K562 (cell line): ENCODE measurements around the gene TMEM39B. TPM values are rescaled to one million over a fixed set of nuclear protein-coding genes. Genes with fewer than 3 reads are reported as not detected.

ENCODE experiments used
- ATF7 ChIP-seq: fragments of 450-650 bp; IDR thresholded peaks from 2 replicates; pipeline ENCODE4 v1.7.1; 2014; ENCODE audit warnings: mild to moderate bottlenecking, moderate library complexity
- PRDM10 ChIP-seq: fragments of 450-650 bp; IDR thresholded peaks from 2 replicates; pipeline ENCODE4 v1.6.1; 2018; ENCODE audit not compliant: partially characterized antibody
- PTRF ChIP-seq: fragments of 450-650 bp; IDR thresholded peaks from 2 replicates; pipeline ENCODE4 v1.6.1; 2016; ENCODE audit warnings: mild to moderate bottlenecking, missing genetic modification characterization, missing compliant biosample characterization
- TCFL5 ChIP-seq: fragments of 250-450 bp; sonication (Bioruptor Pico); conservative IDR thresholded peaks from 2 replicates; pipeline ENCODE4 v1.6.1; 2021; ENCODE audit warnings: mild to moderate bottlenecking, moderate library complexity, matching md5 sums
- THAP12 ChIP-seq: fragments of 250-450 bp; sonication (Bioruptor Pico); IDR thresholded peaks from 2 replicates; pipeline ENCODE4 v1.9.0; 2021; ENCODE audit warnings: mild to moderate bottlenecking, inconsistent platforms
- TRIM28 ChIP-seq: fragments of 450-650 bp; IDR thresholded peaks from 2 replicates; pipeline ENCODE4 v1.6.1; 2017
- ZBTB40 ChIP-seq, 2 experiments: fragments of 450-650 bp in 1 of 2; sonication (generic) in 1 of 2; formaldehyde crosslinking in 1 of 2; IDR thresholded peaks; 2 replicates each; pipeline versions ENCODE4 v1.7.1 to v1.9.0; 2016 to 2022; ENCODE audit warnings: inconsistent platforms in 1 of 2, mild to moderate bottlenecking in 1 of 2, missing genetic modification reagents in 1 of 2
- ZNF57 ChIP-seq: fragments of 450-650 bp; formaldehyde crosslinking; IDR thresholded peaks from 2 replicates; pipeline ENCODE4 v1.4.0; 2020; ENCODE audit warnings: mild to moderate bottlenecking, moderate library complexity
- polyA plus RNA-seq, 8 experiments: library from polyadenylated mRNA; depleted of rRNA in 4 of 8; stranded (reverse) in 5 of 8; unstranded in 3 of 8; fragments of >200 nt; fragmentation: Nextera tagmentation in 2 of 8; fragmentation: Illumina TruSeq in 1 of 8; extraction: Ambion mirVana in 2 of 8; extraction: Trizol in 1 of 8; gene quantifications; 2 replicates each; pipeline versions ENCODE4 v1.2.1 to v1.2.3, GENCODE V29; 2011 to 2014; ENCODE audit warnings: inconsistent platforms in 1 of 8, missing spikeins in 1 of 8
- total RNA-seq, 7 experiments: library from RNA; depleted of rRNA in 6 of 7; stranded (reverse); fragments of >200 nt in 6 of 7; fragmentation: Illumina TruSeq in 2 of 7; extraction: Trizol in 2 of 7; gene quantifications; 2 replicates each; pipeline versions ENCODE4 v1.2.1 to v1.2.3, GENCODE V29; 2011 to 2021; ENCODE audit warnings: low replicate concordance in 1 of 7

The TMEM39B gene
- total and polyA plus RNA-seq, 9 of the 15 experiments (the other 6 are each of a cell fraction or from before 2014, with no cell fraction given) = 0.92 to 28.5 (median 9.7) TPM

- TF ChIP-seq THAP12 = no peak
- no peak for TF ChIP-seq ZNF57 (CRISPR knock-in tag)
- no peak for TF ChIP-seq PTRF (tag)
- TF ChIP-seq TCFL5 (CRISPR knock-in tag) = no peak
- no peak for TF ChIP-seq ZBTB40 (IDR thresholded peaks at IDR 0.05)
- no peak for TF ChIP-seq ZBTB40 (CRISPR knock-in tag; IDR thresholded peaks at IDR 0.05)
- TF ChIP-seq PRDM10 = no peak
- 0 out of 2 replicates have a peak, but pooled peaks have one; percentile 37 for TF ChIP-seq TRIM28
- TF ChIP-seq ATF7 = peak; percentile 61
These were observed 28.3 kb downstream of the TMEM39B start (continued) for GRCh38 chr1:32100807-32101708.
